ENCODE results near the gene CBLB.
"Not testable (repeated sequence)": the region's sequence is repeated elsewhere in the genome, so short reads cannot be mapped to it uniquely, and the experiment has no call there.

The CBLB gene

DNA sequence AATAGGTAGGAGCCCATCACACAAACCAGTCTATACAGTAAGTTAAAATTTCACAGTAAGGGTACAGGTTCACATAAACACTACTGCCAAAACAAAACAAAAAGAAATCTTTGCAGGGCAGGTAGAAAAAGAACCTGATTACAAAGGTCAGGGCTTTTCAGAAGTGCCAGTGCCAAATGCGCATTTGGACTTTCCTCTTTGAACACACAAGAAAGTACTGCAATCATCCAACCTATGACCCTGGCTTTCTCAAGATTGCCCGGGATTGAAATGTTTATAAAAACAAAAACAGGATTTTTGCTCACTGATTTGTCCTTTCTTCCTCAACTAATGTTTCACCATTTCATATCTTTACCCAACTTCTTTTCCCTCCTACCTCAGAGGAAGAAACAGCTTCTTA lies 47.4 kb downstream of the CBLB start:
- no peak for DNase-seq

DNA sequence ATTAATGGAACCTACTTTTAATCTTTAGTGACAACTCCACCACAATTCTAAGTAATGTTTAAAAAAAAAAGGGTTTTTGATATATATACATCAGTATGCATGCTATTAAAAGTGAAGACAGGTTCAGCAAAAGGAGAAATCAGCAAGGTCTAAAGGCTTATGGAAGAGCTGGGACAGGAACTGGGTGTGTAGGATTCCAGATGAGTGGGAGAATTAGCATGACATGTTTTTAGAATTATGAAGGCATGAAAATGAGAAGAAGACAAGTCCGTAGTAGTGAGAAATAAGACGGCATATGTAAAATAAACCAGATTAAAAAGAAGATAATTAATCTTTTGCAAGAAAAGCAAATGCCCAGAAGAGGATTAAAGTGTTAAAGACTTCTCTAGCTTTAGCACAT lies 52.0 kb downstream of the CBLB start:
- DNase-seq = no peak

DNA sequence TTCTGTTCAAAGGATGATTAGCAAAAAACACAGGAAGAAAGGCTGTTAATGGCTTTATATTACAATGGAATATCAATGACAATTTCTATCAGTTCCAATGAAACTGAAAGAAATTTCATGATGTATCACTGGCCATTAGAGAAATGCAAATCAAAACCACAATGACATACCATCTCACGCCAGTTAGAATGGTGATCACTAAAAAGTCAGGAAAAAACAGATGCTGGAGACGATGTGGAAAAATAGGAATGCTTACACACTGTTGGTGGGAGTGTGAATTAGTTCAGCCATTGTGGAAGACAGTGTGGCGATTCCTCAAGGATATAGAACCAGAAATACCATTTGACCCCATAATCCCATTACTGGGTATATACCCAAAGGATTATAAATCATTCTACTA lies 53.5 kb downstream of the CBLB start:
- DNase-seq = not testable (repeated sequence)

DNA sequence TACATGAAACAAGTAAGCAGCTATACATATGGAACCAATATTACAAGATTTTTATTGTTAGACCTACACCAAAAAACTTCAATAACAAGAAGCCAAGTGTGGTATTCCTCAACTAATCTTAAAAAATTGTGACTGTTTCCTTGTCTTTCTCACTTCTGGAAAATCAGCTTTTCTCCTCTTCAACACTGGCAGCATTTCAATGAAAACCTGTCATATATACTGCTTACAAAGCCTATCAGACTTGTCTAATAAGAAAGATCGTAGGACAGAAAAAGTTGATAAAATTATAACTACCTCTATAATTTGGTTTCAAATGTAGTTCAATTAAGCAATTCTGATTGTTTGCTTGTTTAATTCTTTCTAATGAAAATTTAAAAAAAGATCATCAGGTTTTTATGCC lies 55.1 kb downstream of the CBLB start:
- DNase-seq = no peak

DNA sequence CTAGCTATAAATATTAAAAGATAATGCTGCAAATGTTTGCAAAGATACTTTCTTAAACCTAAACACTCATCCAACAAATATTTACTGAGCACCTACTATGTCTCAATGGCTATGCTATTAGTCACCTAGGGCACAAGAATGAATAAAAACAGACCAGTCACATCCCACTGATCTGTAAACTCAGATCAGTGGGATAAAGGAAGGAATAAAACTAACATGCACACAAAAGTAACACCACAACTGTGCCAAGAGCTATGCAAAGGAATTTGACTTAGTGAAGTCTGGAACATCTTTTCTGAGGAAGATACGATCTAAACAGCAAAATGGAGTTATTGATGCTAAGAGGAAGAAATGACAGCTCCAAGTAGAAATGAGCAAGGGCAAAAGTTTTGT lies 56.6 kb downstream of the CBLB start:
- DNase-seq = no peak

DNA sequence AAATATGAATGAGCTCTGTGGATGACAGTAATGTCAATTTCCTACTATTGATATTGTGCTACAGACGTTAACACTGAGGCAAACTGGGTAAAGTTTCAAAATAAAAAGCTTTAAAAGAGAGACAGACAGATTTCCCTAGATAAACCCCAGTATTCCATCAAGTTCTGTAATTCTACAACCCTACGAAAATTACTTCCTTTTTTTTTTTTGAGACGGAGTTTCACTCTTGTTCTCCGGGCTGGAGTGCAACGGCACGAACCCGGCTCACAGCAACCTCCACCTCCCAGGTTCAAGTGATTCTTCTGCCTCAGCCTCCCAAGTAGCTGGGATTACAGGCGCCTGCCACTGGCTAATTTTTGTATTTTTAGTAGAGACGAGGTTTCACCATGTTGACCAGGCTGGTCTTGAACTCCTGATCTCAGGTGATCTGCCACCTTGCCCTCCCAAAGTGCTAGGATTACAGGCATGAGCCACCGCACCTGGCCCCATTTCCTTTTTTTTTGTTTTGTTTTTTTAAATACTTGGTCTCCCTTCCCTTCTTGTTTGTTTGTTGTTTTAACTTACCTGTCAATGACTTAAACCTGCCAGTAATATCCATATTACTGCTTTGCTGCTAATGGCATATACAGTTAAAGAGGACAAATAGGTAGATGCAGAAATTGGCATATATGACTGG lies 57.2 kb downstream of the CBLB start:
- no peak for DNase-seq

DNA sequence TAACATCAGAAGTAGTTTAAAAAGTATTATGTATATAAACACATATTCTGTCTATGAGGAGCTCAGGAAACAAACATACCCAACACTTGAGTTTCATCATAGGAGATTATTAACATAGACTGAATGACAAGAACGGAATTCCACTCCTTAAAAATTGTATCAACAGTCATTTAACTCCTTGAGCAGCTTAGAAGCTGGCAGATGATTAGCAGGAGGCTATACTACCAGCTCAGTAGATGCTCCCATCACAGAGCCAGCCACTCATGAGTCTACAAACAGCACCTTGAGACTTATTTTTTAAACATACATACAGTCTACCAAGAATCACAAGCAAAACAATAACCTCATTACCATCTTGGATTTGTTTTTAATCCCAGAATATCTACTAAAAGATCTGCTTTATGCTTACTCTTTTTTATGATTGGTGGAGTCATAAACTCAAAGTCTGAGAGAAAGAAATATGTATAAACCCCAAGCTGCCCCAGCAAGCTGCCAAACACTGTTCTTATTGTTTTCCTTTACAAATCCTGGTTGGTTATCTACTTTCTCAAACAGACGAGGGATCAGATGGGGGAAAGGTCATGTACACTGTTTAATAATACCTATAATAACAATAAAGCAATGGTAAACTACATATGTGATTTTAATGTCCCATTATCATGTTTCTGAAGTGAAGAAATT lies 59.5 kb downstream of the CBLB start:
- no peak for DNase-seq

DNA sequence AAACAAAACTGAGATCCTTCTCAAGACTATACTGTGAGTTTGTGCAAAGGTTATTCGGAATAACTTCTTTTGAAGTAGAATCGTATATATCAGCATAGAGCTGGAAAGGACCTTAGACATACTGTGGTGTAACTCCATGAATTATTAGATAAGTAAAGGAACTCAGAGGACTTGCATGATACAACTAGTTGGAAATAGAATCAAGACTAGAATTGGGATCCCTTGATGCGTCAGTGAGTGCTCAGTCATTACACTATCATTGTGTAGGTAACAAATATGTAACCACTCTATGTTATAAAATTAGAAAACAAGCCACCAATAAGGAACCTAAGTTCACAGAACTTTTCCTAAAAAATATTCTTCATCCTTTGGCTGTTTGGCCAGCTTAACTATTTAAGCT lies 61.1 kb downstream of the CBLB start:
- no peak for DNase-seq

DNA sequence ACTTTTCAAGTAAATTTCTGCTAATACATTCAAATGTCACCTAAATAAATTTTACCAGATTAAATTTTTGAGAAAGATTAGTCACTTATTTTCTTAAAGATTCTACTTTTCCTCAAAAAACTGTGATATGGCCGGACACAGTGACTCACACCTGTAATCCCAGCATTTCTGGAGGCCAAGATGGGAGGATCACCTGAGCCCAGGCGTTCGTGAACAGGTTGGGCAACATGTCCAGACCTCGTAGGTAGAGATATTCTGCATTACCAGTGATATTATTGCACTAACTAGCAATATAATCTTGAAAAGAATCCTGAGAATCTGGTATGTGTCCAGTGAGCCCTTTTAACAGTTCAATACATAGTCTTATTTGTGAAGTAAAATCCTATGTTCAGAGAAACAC lies 61.7 kb downstream of the CBLB start:
- DNase-seq = no peak

DNA sequence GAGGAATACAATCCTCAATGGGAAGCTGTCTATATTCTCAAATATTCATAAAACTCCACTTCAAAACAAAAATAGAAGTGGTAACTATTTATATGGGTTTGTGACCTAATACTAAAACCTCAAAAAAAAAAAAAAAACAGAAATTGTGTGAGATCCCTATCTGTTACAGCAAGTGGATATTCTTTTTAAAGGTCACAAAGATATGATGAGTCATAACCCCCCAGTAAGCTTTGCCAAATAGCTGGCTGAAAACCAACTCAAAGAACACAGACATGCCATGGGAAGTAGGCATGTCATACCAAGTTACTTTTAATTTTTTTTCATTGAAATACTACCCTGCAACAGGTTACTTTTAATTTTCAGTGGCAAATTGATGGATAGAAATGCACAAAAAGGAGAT lies 62.5 kb downstream of the CBLB start:
- no peak for DNase-seq

DNA sequence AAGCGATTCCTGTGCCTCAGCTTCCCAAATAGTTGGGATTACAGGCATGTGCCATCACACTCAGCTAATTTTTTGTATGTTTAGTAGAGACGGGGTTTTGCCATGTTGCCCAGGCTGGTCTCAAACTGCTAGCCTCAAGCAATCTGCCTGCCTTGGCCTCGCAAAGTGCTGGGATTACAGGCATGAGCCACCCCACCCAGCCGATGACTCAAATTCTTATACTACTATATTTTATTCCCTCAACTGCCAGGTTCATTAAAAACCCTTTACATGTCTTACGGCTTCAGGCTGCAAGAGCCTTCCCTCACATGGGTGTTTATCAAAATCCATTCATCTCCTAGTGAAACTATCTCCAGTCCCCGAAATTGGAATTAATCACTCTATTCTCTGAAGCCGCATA lies 63.4 kb downstream of the CBLB start:
- DNase-seq = no peak

DNA sequence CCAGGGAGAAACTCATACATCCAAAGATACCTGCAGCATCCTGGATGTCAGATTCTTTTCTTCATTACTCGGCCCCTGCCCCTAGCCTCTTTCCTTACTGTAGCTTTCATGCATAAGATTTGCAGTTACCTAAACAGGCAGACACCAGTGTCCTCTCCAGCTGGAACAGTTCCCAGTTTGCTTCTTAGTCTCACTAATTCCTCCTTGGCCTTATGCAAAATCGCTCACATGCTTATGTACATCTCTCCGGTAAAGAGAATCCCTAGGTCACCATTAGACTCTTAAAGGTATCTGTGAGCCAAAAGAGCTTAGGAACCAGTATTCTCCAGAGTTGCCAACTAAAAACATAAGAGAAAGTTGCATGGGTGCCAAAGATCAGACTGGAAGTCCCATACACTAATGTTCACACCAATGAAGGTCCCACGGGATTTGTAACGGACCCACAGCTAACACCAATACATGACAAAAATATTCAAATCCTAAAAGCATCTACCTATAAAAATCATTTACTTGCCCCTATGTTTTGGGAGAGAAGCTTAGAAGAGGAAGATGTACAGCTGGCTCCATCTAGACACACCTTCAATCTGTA lies 66.6 kb downstream of the CBLB start:
- no peak for DNase-seq

DNA sequence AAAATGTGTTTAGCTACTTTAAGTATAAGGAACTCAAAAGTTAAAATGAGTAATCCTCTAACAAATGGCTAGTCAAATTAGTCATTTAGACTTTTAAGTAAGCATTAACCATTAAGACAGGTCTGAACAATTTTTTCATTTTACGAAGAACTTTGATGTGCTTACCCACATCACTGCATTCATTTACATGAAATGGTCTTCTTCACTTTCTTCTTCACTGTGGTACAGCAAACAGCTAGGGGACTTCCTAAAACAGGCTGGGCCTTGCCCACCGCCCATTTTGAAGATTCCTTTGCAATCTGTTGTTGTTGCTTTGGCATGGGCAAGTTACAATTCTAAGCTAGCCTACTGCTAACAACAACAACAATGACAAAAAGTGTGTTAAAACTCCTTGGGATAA lies 67.4 kb downstream of the CBLB start:
- no peak for DNase-seq

DNA sequence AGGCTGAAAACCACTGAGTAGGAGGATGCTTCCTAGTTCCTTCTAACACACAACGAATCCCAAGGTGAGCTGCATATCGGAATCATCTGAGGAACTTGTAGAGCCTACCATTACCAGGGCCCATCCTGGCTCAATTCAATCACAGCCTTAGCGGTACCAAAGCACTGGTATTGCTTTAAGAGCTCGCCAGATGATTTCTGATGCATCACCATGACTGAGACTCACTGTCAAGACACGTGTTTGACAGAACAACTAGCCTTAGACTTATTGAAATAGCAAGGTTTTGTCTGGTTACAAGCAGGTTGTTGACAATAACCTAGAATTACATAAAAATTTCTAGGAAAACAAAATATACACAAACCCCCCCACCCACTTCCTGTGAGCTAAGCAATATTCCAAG lies 68.5 kb downstream of the CBLB start:
- DNase-seq = no peak

DNA sequence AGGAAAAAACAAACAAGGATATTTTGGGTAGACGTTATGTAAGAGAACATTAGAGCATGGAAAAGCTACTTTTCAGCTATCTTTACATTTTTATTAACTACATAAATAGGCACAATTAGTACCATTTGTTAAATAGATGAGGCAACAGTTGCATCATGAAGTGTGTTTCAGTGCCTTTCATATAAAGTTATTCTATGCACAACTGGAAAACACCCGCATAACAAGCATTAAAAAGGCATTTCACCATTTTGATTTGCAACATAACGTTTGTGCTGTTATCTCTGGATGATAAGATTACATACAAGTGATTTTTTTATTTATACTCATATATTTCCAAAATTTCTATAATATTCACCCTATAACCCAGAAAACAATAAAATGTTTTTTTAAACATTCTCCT lies 69.5 kb downstream of the CBLB start:
- DNase-seq = no peak

DNA sequence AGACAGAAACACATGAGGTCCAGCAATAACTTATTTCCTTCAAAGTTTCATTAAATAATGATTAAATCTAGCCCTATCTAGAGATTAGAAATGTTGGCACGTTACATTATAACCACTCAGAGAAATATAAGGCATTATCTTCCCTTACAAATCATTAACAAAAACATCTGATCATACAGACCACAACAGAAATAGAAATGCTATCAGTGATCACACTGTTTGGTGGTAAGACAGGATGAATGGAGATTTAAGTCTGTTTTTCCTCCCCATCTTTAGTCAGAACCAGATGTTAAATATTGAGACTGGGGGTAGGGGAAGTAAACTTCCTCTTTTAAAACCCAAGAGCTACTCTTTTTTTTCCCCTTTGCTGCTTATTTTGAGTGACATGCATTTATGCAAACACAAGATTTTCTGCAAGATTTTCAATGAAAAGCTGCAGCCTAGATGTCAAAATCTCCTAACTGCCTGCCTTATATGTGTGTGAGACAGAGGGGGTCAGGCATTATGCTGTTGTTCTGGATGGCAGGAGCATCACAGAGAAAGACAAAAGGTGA lies 70.4 kb downstream of the CBLB start:
- DNase-seq = no peak

DNA sequence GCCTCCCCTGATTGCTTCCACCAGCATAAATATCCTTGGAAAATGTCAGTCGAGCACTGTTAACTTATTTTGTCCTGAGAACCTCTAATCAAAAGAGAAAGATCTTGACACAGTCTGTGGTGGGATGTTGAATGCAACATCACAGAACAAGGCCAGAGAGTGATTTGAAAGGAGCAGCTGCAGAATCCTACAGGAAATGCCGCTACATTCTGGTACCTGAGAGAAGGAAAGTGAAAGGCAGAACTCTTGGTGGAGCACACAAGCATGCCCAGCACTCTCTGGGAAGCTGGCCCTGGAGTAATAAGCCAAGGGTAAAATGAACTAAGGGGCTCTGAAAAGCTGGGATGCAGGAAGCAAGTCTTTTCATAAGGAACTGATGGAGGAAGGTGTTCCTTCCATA lies 75.8 kb downstream of the CBLB start:
- DNase-seq = no peak

DNA sequence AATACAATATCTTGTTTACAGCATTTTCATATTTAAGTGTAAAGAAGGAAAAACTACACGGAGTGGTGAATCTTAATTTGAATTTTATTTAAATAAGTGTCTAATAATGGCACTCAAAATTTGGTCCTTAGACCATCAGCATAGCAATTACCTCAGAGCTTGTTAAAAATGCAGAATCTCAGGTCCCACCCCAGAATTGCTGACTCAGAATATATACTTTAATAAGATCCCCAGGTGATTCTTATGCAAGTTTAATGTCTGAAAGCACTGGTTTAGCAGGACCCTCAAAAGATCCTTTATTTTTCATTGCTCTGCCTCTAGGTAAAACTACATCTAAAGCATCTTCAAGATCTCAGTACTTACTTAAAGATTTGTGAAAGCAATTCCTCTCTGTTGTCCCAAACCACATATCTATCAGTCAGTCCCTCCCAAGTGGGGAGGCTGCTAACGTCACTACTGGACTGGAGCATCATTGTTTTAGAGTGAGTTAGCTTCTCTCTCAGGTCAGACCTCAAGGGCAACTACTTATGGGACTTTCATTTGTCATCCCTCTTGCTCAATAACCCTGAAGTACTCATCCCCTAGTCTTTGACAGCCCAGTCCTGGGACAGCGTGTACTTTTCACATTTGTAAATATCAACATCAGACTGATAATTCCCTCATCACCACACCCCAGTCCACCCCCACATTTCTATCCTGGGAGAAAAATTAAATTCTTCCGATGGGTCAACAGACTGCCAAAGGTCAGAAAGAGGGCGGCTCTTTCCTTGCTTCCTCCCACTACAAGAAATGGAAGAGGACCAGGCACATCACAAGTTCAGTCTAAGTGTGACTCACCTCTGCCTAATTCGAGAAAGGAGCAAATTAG lies 76.7 kb downstream of the CBLB start:
- no peak for DNase-seq

DNA sequence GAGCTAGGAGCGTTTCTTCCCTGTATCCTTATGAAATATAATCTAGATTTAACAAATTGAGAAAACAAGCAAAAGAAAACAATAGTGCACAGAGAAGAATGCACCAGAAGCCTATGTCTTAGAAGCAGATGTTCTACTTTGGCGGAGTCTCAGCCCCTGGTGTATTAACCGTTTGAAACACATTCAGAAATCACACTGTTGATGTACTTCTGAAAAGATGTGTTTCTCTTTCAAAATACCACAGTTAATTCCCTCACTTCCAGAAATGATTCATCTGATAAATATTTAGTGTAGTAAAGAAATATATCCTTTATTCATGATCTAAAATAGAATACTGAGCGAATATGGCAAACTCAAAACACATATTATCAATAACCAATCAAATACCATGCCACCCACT lies 77.7 kb downstream of the CBLB start:
- DNase-seq = no peak

DNA sequence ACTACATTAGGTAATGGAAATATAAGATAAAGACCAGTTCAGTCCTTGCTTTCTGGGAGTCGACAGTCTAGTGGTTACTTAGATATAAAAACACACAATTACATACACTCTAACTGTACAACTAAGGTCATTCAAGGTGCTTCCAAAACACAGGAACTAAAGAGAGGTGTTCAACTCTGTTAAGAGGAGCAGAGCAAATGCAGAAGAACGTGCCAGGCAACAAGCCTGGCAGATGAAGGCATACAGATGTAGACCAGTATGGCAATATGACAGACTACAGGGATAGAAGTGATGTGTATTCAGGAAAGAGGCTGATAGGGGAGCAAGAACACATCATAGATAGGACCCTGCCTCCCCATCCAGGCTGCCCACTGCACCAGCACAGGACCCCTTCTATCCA lies 78.3 kb downstream of the CBLB start:
- DNase-seq = no peak

DNA sequence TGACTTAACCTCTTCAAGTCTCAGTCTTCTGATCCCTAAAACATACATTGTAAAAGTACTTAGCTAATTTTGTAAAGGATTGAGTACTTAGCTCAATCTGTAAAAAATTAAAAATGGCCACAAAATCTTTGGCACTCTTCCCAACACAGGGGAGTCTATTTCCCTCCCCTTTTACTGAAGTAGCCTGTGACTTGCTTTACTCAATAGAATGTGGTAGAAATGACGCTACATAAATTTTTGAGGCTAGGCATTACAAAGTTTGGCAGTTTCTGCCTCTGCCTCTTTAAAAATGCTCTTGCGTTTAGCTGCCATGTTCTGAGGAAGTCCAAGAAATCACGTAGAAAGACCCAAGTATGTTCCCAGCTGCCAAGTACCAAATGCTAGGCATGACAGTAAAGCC lies 80.2 kb downstream of the CBLB start:
- no peak for DNase-seq

DNA sequence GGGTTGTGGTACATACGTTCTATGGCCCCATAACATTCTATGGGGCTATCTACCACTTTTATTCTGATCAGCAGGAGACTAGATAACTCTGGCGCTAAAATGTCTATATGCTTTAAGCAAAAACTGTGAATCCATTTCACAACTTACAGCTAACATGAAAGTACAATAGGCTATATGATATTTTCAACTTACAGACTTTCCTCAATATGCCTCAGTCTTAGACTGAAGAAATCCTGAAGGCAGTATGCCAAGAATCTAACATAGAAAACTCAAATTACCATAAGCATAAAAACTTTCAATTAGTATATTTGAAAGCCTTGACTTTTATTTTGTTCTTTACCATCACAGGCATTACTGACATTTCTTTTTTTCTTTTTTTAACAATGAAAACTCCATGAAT lies 81.4 kb downstream of the CBLB start:
- no peak for DNase-seq
